WTC11 (cell line): Measurements from ENCODE around the gene LCORL. TPM values are rescaled to one million over a fixed set of nuclear protein-coding genes. Genes with fewer than 3 reads are reported as not detected.

Source experiments
- ATAC-seq: fragments of 200-7000 bp; cut with Tn5 transposase; 2 replicates; pipeline ENCODE4 v1.10.0; 2021; ENCODE audit warnings: mild to moderate bottlenecking, moderate library complexity
- Bru-seq: library from RNA; stranded (reverse); fragments of 400-500 nt; gene quantifications from one replicate; lab custom pipeline; 2021; lab: Mats Ljungman, UMichigan
- CTCF ChIA-PET: fragments of 300-600 bp; sonication (Branson Sonifier 250); formaldehyde crosslinking; loops from one replicate; lab custom pipeline; 2021; ENCODE audit warnings: antibody characterized with exemption; lab: Charles Lee
- POLR2A ChIA-PET: fragments of 350-600 bp; sonication (Branson Sonifier 250); formaldehyde crosslinking; loops from one replicate; lab custom pipeline; 2021; ENCODE audit warnings: antibody characterized with exemption; lab: Charles Lee
- DNase-seq: peaks from one replicate; pipeline ENCODE4 v3.0.0; 2021; ENCODE audit warnings: low spot score
- H3K27ac Mint-ChIP-seq: 2 replicates; pipeline ENCODE4 v1.8.0; 2021; ENCODE audit warnings: mixed read lengths
- H3K27me3 Mint-ChIP-seq: 2 replicates; pipeline ENCODE4 v1.8.0; 2021; ENCODE audit warnings: low read depth, mild to moderate bottlenecking, moderate library complexity, mixed read lengths
- H3K36me3 Mint-ChIP-seq: 2 replicates; pipeline ENCODE4 v1.8.0; 2021; ENCODE audit warnings: mixed read lengths
- H3K4me1 Mint-ChIP-seq: 2 replicates; pipeline ENCODE4 v1.8.0; 2022; ENCODE audit warnings: mixed read lengths
- H3K4me3 Mint-ChIP-seq: 2 replicates; pipeline ENCODE4 v1.8.0; 2021; ENCODE audit warnings: mild to moderate bottlenecking, moderate library complexity, mixed read lengths
- H3K9me3 Mint-ChIP-seq: 2 replicates; pipeline ENCODE4 v1.8.0; 2021; ENCODE audit warnings: mixed read lengths
- FOXK1 ChIP-seq: sonication (generic); formaldehyde crosslinking; IDR thresholded peaks from 2 replicates; pipeline ENCODE4 v1.8.0; 2022; ENCODE audit warnings: mild to moderate bottlenecking, moderate library complexity, missing genetic modification reagents
- FOXP1 ChIP-seq: sonication (generic); formaldehyde crosslinking; IDR thresholded peaks from 2 replicates; pipeline ENCODE4 v1.8.0; 2022; ENCODE audit warnings: missing genetic modification reagents, mild to moderate bottlenecking, moderate library complexity, borderline replicate concordance
- FOXP4 ChIP-seq: sonication (generic); formaldehyde crosslinking; IDR thresholded peaks from 2 replicates; pipeline ENCODE4 v1.8.0; 2022; ENCODE audit warnings: mild to moderate bottlenecking, missing genetic modification reagents
- GABPB1 ChIP-seq: sonication (generic); formaldehyde crosslinking; IDR thresholded peaks from 2 replicates; pipeline ENCODE4 v1.8.1; 2023; ENCODE audit warnings: mild to moderate bottlenecking, missing genetic modification reagents
- HMGXB4 ChIP-seq: sonication (generic); formaldehyde crosslinking; IDR thresholded peaks from 2 replicates; pipeline ENCODE4 v1.8.1; 2023; ENCODE audit warnings: mild to moderate bottlenecking, moderate library complexity, missing genetic modification reagents
- JUN ChIP-seq: sonication (generic); formaldehyde crosslinking; IDR thresholded peaks from 2 replicates; pipeline ENCODE4 v1.8.0; 2023; ENCODE audit warnings: mild to moderate bottlenecking, missing genetic modification reagents
- MAX ChIP-seq: sonication (generic); formaldehyde crosslinking; IDR thresholded peaks from 2 replicates; pipeline ENCODE4 v1.8.0; 2022; ENCODE audit warnings: mild to moderate bottlenecking, missing genetic modification reagents
- NFATC4 ChIP-seq: fragments of 250-450 bp; sonication (Bioruptor Pico); IDR thresholded peaks from 2 replicates; pipeline ENCODE4 v1.9.0; 2021; ENCODE audit warnings: mild to moderate bottlenecking
- NR1H2 ChIP-seq: sonication (generic); formaldehyde crosslinking; IDR thresholded peaks from 2 replicates; pipeline ENCODE4 v1.9.0; 2021; ENCODE audit warnings: mild to moderate bottlenecking, moderate library complexity, missing genetic modification reagents
- PRRX2 ChIP-seq: fragments of 250-450 bp; sonication (Bioruptor Pico); IDR thresholded peaks from 2 replicates; pipeline ENCODE4 v1.8.0; 2021; ENCODE audit warnings: mild to moderate bottlenecking
- SMAD3 ChIP-seq: sonication (generic); formaldehyde crosslinking; IDR thresholded peaks from 2 replicates; pipeline ENCODE4 v1.8.0; 2022; ENCODE audit warnings: missing genetic modification reagents, mild to moderate bottlenecking, borderline replicate concordance
- SP1 ChIP-seq: sonication (generic); formaldehyde crosslinking; conservative IDR thresholded peaks from 2 replicates; pipeline ENCODE4 v1.8.1; 2022; ENCODE audit warnings: missing genetic modification reagents
- STAT6 ChIP-seq: sonication (generic); formaldehyde crosslinking; conservative IDR thresholded peaks from 2 replicates; pipeline ENCODE4 v1.8.1; 2023; ENCODE audit warnings: mild to moderate bottlenecking, low read depth, missing genetic modification reagents, moderate library complexity
- TCF7 ChIP-seq: sonication (generic); formaldehyde crosslinking; IDR thresholded peaks from 2 replicates; pipeline ENCODE4 v1.8.0; 2022; ENCODE audit warnings: mild to moderate bottlenecking, low read depth, missing genetic modification reagents, moderate library complexity
- USF1 ChIP-seq: sonication (generic); formaldehyde crosslinking; IDR thresholded peaks from 2 replicates; pipeline ENCODE4 v1.8.0; 2022; ENCODE audit warnings: mild to moderate bottlenecking, missing genetic modification reagents
- USF2 ChIP-seq: sonication (generic); formaldehyde crosslinking; IDR thresholded peaks from 2 replicates; pipeline ENCODE4 v1.8.1; 2023; ENCODE audit warnings: mild to moderate bottlenecking, missing genetic modification reagents, moderate library complexity
- ZMAT4 ChIP-seq: fragments of 250-450 bp; sonication (Bioruptor Pico); IDR thresholded peaks from 2 replicates; pipeline ENCODE4 v1.9.0; 2021; ENCODE audit warnings: mild to moderate bottlenecking
- ZNF219 ChIP-seq: sonication (generic); formaldehyde crosslinking; IDR thresholded peaks from 2 replicates; pipeline ENCODE4 v1.8.0; 2023; ENCODE audit warnings: missing genetic modification reagents, mild to moderate bottlenecking, borderline replicate concordance
- ZNF232 ChIP-seq: sonication (generic); formaldehyde crosslinking; IDR thresholded peaks from 2 replicates; pipeline ENCODE4 v1.8.0; 2022; ENCODE audit warnings: mild to moderate bottlenecking, missing genetic modification reagents
- ZNF423 ChIP-seq: fragments of 250-450 bp; sonication (Bioruptor Pico); IDR thresholded peaks from 2 replicates; pipeline ENCODE4 v2.1.2; 2022; ENCODE audit warnings: mild to moderate bottlenecking, moderate library complexity
- ZNF512 ChIP-seq: sonication (generic); formaldehyde crosslinking; IDR thresholded peaks from 2 replicates; pipeline ENCODE4 v1.8.1; 2022; ENCODE audit warnings: missing genetic modification reagents, borderline replicate concordance
- long read RNA-seq, 3 experiments: library from RNA in 1 of 3; library from capped mRNA in 1 of 3; library from polyadenylated mRNA in 1 of 3; unstranded in 2 of 3; stranded (forward) in 1 of 3; transcript quantifications; one replicate each; pipeline ENCODE4 v2.0.0, GENCODE V29; 2021
- total RNA-seq: library from RNA; stranded (reverse); gene quantifications from 3 replicates; pipeline ENCODE4 v1.2.3, GENCODE V29; 2021

Gene LCORL
- 19.9 to 22.3 TPM (median 21.8 TPM) in 3 replicates for total RNA-seq
- Bru-seq, nascent RNA: percentile 83 among the genes with signal in this experiment
- long read RNA-seq, experiment 1, full-length matches to known transcripts: 35 of 97 reads
- long read RNA-seq, experiment 1, partial matches to known transcripts: 3 of 97 reads
- long read RNA-seq, experiment 1, other reads (novel, unspliced or antisense): 59 of 97 reads
- long read RNA-seq, experiment 2, full-length matches to known transcripts: 5 of 24 reads
- long read RNA-seq, experiment 2, partial matches to known transcripts: 2 of 24 reads
- long read RNA-seq, experiment 2, other reads (novel, unspliced or antisense): 17 of 24 reads
- long read RNA-seq, experiment 3, full-length matches to known transcripts: 1 of 1 reads
- long read RNA-seq, experiment 3, partial matches to known transcripts: 0 of 1 reads
- long read RNA-seq, experiment 3, other reads (novel, unspliced or antisense): 0 of 1 reads

- TF ChIP-seq ZNF423 (CRISPR knock-in tag): peak; percentile 65
- TF ChIP-seq MAX (CRISPR knock-in tag): peak; percentile 66; the same call in 1 of the 2 replicates
- no peak for TF ChIP-seq ZNF512 (CRISPR knock-in tag)
- 0 out of 2 replicates have a peak, but pooled peaks have one; percentile 47 for TF ChIP-seq SMAD3 (CRISPR knock-in tag)
- no peak for TF ChIP-seq TCF7
- no peak for TF ChIP-seq NR1H2 (CRISPR knock-in tag)
- TF ChIP-seq NFATC4 (CRISPR knock-in tag): no peak
- no peak for TF ChIP-seq ZMAT4 (CRISPR knock-in tag)
- TF ChIP-seq FOXP4 (CRISPR knock-in tag): peak; percentile 66; the same call in 1 of the 2 replicates
- TF ChIP-seq USF2: peak; percentile 78
- no peak for TF ChIP-seq JUN (CRISPR knock-in tag)
- no peak for TF ChIP-seq HMGXB4
- 0 out of 2 replicates have a peak, but pooled peaks have one; percentile 57 for TF ChIP-seq ZNF232 (CRISPR knock-in tag)
- peak; percentile 47; the same call in 1 of the 2 replicates for TF ChIP-seq FOXK1 (CRISPR knock-in tag)
- TF ChIP-seq PRRX2 (CRISPR knock-in tag): no peak
- TF ChIP-seq FOXP1 (CRISPR knock-in tag): peak; percentile 75; the same call in 1 of the 2 replicates
- 0 out of 2 replicates have a peak, but pooled peaks have one; percentile 54 for TF ChIP-seq USF1 (CRISPR knock-in tag)
- no peak for TF ChIP-seq SP1
- TF ChIP-seq GABPB1 (CRISPR knock-in tag): peak; percentile 55
- TF ChIP-seq STAT6 (CRISPR knock-in tag): no peak
- TF ChIP-seq ZNF219 (CRISPR knock-in tag): no peak
- ChIA-PET CTCF (interaction anchor here (1.0 kb wide), 2 partner anchors 205 to 275 kb away, joined by 3 to 5 read pairs; no protein-coding TSS in a partner anchor), POLR2A (interaction anchor here (0.6 to 0.7 kb wide), 4 partner anchors 22 to 193 kb away, joined by 3 to 5 read pairs (median 4); no protein-coding TSS in a partner anchor)
- peak; percentile 94 for DNase-seq
- ATAC-seq: peak; percentile 87
- Mint-ChIP-seq H3K27ac (peak within 1 kb of the TSS; percentile 34), H3K36me3 (no peaks in the 10 kb centered on the region), H3K4me3 (peak within 1 kb of the TSS; percentile 93), H3K4me1 (peaks cover 18% of the 10 kb centered on the region), H3K9me3 (no peaks in the 10 kb centered on the region), H3K27me3 (peaks cover 31% of the 10 kb centered on the region)
These were observed at the start of gene LCORL for GRCh38 chr4:18021720-18022571. TSS of gene LCORL (minus strand) at chr4:18021755. CDS start at chr4:18021751, 4 bp downstream.
